GM13977 (cell line): ENCODE data around the gene GPBP1.
"Not testable (repeated sequence)": the region's sequence is repeated elsewhere in the genome, so short reads cannot be mapped to it uniquely, and the experiment has no call there.

Experiments used
- DNase-seq: peaks from one replicate; pipeline ENCODE4 v3.0.0; 2012; ENCODE audit warnings: low spot score
- CTCF ChIP-seq: IDR thresholded peaks from 2 replicates; pipeline ENCODE4 v1.5.1; 2012; ENCODE audit warnings: mild to moderate bottlenecking, control low read depth; ENCODE audit not compliant: insufficient read depth; ENCODE audit errors: extremely low read depth, missing control alignments
- in situ Hi-C: fragments of 300-500 bp; cut with MboI; formaldehyde crosslinking; loops from one replicate; pipeline ENCODE4 v1.12.0; 2022; ENCODE audit warnings: low sequenced_read_pairs, low pct_unique_long_range_greater_than_20kb, mixed read lengths, inconsistent platforms; ENCODE audit not compliant: unreplicated experiment

The GPBP1 gene

GRCh38 chr5:57186194-57186593 lies 12.3 kb downstream of the GPBP1 start:
- no peak for DNase-seq
- no peak for TF ChIP-seq CTCF
- in situ Hi-C loops: no loop called here

GRCh38 chr5:57187977-57188376 lies 14.1 kb downstream of the GPBP1 start:
- in situ Hi-C loops, DNase-seq: not testable (repeated sequence)

DNA sequence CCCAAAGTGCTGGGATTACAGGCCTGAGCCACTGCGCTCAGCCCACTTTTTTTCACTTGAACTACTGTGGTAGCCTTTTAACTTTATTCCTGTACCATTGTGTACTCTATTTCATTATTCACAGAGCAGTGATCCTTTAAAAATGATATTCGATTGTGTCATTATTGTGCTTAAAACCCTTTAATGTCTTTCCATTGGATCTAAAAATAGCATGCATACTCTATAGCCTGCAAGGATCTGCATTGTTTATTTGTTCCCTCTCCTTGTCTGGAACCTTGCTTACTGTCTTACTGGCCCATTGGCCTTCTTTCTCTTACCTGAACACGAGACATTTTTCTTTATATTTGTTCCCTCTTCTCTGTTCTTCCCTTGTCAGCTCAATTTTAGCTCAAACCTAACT lies 15.7 kb downstream of the GPBP1 start:
- no peak for TF ChIP-seq CTCF
- in situ Hi-C loops: no loop called here
- no peak for DNase-seq

DNA sequence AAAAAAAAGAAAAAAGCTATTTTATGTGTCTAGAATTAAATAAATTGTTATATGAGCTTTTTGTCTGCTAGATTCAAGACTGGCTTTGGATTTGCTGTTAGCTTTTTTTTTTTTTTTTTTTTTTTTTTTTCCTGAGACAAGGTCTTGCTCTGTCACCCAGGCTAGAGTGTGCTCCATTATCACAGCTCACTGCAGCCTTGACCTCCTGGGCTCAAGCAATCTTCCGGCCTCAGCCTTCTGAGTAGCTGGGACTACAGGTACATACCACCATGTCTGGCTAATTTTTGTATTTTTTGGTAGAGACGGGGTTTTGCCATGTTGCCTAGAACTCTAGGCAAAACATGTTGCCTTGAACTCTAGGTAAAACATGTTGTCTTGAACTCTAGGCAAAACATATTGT lies 16.7 kb downstream of the GPBP1 start:
- in situ Hi-C loops: no loop called here
- TF ChIP-seq CTCF: no peak

DNA sequence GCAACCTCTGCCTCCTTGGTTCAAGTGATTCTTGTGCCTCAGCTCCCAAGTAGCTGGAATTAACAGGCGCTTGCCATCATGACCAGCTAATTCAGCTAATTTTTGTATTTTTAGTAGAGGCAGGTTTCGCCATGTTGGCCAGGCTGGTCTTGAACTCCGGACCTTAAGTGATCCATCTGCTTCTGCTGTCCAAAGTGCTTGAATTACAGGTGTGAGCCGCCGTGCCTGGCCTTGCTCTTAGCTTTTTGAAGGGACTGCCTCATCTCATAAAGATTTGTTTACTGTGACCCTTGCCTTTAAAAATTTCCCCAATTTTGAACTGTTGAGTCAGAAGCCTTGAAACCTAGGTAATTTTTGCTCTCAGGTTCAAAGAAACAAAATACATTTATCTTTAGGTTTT lies 17.3 kb downstream of the GPBP1 start:
- DNase-seq: no peak
- no peak for TF ChIP-seq CTCF
- in situ Hi-C loops: no loop called here

More for the DNA sequence above, 16.7 kb downstream of the GPBP1 start:
- no peak for DNase-seq

GRCh38 chr5:57191986-57192385 lies 18.1 kb downstream of the GPBP1 start:
- in situ Hi-C loops: no loop called here
- DNase-seq: no peak
- TF ChIP-seq CTCF: no peak

DNA sequence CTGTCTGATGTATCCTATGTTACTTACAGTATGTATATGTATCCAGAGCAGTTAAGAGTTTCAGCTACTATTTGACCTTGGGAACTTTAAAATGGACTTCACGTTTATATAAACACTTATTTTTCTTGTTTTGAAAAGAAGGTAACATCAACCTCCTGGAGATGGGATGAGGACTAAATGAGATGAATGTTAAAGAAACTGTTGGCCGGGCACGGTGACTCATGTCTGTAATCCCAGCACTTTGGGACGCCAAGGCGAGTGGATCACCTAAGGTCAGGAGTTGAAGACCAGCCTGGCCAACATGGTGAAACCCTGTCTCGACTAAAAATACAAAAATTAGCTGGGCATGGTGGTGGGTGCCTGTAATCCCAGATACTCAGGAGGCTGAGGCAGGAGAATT lies 19.0 kb downstream of the GPBP1 start:
- in situ Hi-C loops, DNase-seq: not testable (repeated sequence)

GRCh38 chr5:57193757-57194413 lies 20.0 kb downstream of the GPBP1 start:
- DNase-seq: no peak
- in situ Hi-C loops: no loop called here
- no peak for TF ChIP-seq CTCF
